Activated CD8-positive, alpha-beta memory T cell treated with anti-CD3 and anti-CD28 coated beads for 48 hours (primary cell): ENCODE results near the gene BZW2.
A peak's percentile ranks its signal among the peaks of the same experiment; 100 is the strongest.

ENCODE experiments used
- DNase-seq, 3 experiments: peaks; one replicate each; pipeline ENCODE4 v3.0.0-alpha.2; 2020; ENCODE audit warnings: low read depth in 2 of 3, low spot score in 2 of 3

BZW2 gene

GRCh38 chr7:16745645-16746044 lies 99.7 kb downstream of the BZW2 start:
- DNase-seq = no peak

GRCh38 chr7:16747102-16747501 lies 101.1 kb downstream of the BZW2 start:
- no peak for DNase-seq

GRCh38 chr7:16753102-16753931 lies 107.3 kb downstream of the BZW2 start, which contains the start of gene TSPAN13:
TSS of gene TSPAN13 (plus strand) at chr7:16753755. CDS start at chr7:16753968, 213 bp downstream.
- DNase-seq = peak; percentile 21 to 45 (median 41)

GRCh38 chr7:16753932-16754855 lies 108.2 kb downstream of the BZW2 start:
- DNase-seq = peak in 2 of 3 experiments; percentile 2 to 8

- DNase-seq = no peak
Observed at GRCh38 chr7:16754856-16755317, 108.9 kb downstream of the BZW2 start.

- no peak for DNase-seq
Observed at GRCh38 chr7:16755397-16755796, 109.4 kb downstream of the BZW2 start.
